ENCODE measurements around the gene PPCS.
A peak's percentile ranks its signal among the peaks of the same experiment; 100 is the strongest.

PPCS gene

GRCh38 chr1:42420911-42421585 is 35.3 kb upstream of the PPCS start (continued):
- TF ChIP-seq ZNF24 (tag by site-specific recombination; IDR thresholded peaks at IDR 0.05) = no peak
- TF ChIP-seq ZNF354C (tag by site-specific recombination; IDR thresholded peaks at IDR 0.05; ENCODE audit: borderline replicate concordance, low read depth) = no peak
- no peak for TF ChIP-seq ZNF302 (tag by site-specific recombination; IDR thresholded peaks at IDR 0.05; ENCODE audit: low read depth)
- TF ChIP-seq, protein P1, sequence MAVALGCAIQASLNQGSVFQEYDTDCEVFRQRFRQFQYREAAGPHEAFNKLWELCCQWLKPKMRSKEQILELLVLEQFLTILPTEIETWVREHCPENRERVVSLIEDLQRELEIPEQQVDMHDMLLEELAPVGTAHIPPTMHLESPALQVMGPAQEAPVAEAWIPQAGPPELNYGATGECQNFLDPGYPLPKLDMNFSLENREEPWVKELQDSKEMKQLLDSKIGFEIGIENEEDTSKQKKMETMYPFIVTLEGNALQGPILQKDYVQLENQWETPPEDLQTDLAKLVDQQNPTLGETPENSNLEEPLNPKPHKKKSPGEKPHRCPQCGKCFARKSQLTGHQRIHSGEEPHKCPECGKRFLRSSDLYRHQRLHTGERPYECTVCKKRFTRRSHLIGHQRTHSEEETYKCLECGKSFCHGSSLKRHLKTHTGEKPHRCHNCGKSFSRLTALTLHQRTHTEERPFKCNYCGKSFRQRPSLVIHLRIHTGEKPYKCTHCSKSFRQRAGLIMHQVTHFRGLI (tag by site-specific recombination; IDR thresholded peaks at IDR 0.05) = no peak
- TF ChIP-seq, protein P2, sequence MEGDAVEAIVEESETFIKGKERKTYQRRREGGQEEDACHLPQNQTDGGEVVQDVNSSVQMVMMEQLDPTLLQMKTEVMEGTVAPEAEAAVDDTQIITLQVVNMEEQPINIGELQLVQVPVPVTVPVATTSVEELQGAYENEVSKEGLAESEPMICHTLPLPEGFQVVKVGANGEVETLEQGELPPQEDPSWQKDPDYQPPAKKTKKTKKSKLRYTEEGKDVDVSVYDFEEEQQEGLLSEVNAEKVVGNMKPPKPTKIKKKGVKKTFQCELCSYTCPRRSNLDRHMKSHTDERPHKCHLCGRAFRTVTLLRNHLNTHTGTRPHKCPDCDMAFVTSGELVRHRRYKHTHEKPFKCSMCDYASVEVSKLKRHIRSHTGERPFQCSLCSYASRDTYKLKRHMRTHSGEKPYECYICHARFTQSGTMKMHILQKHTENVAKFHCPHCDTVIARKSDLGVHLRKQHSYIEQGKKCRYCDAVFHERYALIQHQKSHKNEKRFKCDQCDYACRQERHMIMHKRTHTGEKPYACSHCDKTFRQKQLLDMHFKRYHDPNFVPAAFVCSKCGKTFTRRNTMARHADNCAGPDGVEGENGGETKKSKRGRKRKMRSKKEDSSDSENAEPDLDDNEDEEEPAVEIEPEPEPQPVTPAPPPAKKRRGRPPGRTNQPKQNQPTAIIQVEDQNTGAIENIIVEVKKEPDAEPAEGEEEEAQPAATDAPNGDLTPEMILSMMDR (tag by site-specific recombination; IDR thresholded peaks at IDR 0.05) = no peak
- 0 out of 2 replicates have a peak, but pooled peaks have one; percentile 12 for TF ChIP-seq ZNF157 (tag by site-specific recombination; IDR thresholded peaks at IDR 0.05)
- TF ChIP-seq ZNF248 (tag by site-specific recombination; IDR thresholded peaks at IDR 0.05) = no peak
- peak; percentile 70 for TF ChIP-seq ZNF629 (tag by site-specific recombination; IDR thresholded peaks at IDR 0.05)
- TF ChIP-seq ZNF2 (tag by site-specific recombination; IDR thresholded peaks at IDR 0.05) = no peak
- TF ChIP-seq ZIC2 (tag by site-specific recombination; IDR thresholded peaks at IDR 0.05) = peak; percentile 61
- no peak for TF ChIP-seq ZNF19 (tag by site-specific recombination; IDR thresholded peaks at IDR 0.05; ENCODE audit: low read depth)
- 0 out of 2 replicates have a peak, but pooled peaks have one; percentile 40 for TF ChIP-seq BCL11B (tag by site-specific recombination; IDR thresholded peaks at IDR 0.05; ENCODE audit: low read depth)
- TF ChIP-seq ELK4 (IDR thresholded peaks at IDR 0.05; ENCODE audit: borderline replicate concordance, low read depth, low read length) = no peak
- TF ChIP-seq, protein P3, sequence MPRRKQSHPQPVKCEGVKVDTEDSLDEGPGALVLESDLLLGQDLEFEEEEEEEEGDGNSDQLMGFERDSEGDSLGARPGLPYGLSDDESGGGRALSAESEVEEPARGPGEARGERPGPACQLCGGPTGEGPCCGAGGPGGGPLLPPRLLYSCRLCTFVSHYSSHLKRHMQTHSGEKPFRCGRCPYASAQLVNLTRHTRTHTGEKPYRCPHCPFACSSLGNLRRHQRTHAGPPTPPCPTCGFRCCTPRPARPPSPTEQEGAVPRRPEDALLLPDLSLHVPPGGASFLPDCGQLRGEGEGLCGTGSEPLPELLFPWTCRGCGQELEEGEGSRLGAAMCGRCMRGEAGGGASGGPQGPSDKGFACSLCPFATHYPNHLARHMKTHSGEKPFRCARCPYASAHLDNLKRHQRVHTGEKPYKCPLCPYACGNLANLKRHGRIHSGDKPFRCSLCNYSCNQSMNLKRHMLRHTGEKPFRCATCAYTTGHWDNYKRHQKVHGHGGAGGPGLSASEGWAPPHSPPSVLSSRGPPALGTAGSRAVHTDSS (tag by site-specific recombination; IDR thresholded peaks at IDR 0.05) = no peak
- TF ChIP-seq SALL2 (tag by site-specific recombination; IDR thresholded peaks at IDR 0.05; ENCODE audit: borderline replicate concordance) = no peak
- TF ChIP-seq, protein P4, sequence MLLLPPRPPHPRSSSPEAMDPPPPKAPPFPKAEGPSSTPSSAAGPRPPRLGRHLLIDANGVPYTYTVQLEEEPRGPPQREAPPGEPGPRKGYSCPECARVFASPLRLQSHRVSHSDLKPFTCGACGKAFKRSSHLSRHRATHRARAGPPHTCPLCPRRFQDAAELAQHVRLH (tag by site-specific recombination; IDR thresholded peaks at IDR 0.05) = no peak
- TF ChIP-seq ZNF549 (tag by site-specific recombination; IDR thresholded peaks at IDR 0.05) = no peak
- no peak for TF ChIP-seq ZNF510 (tag by site-specific recombination; IDR thresholded peaks at IDR 0.05; ENCODE audit: insufficient replicate concordance)
- 0 out of 2 replicates have a peak, but pooled peaks have one; percentile 29 for TF ChIP-seq ZNF10 (tag by site-specific recombination; IDR thresholded peaks at IDR 0.05)
- no peak for TF ChIP-seq KLF8 (tag by site-specific recombination; IDR thresholded peaks at IDR 0.05)
- TF ChIP-seq ZNF596 (tag by site-specific recombination; IDR thresholded peaks at IDR 0.05) = no peak
- TF ChIP-seq ZFP37 (tag by site-specific recombination; IDR thresholded peaks at IDR 0.05) = no peak
- peak; percentile 89; the same call in 1 of the 2 replicates for TF ChIP-seq ZNF561 (tag by site-specific recombination; IDR thresholded peaks at IDR 0.05; ENCODE audit: borderline replicate concordance)
- TF ChIP-seq ZNF292 (tag by site-specific recombination; IDR thresholded peaks at IDR 0.05; ENCODE audit: borderline replicate concordance, low read depth) = no peak
- no peak for TF ChIP-seq ZNF600 (tag by site-specific recombination; IDR thresholded peaks at IDR 0.05)
- no peak for TF ChIP-seq ZNF391 (tag by site-specific recombination; IDR thresholded peaks at IDR 0.05; ENCODE audit: borderline replicate concordance, low read depth)
- TF ChIP-seq ZNF530 (tag by site-specific recombination; IDR thresholded peaks at IDR 0.05; ENCODE audit: low read depth) = no peak
- no peak for TF ChIP-seq ZNF404 (tag by site-specific recombination; IDR thresholded peaks at IDR 0.05)
- TF ChIP-seq ZNF16 (tag by site-specific recombination; IDR thresholded peaks at IDR 0.05; ENCODE audit: low read depth) = no peak
- no peak for TF ChIP-seq ZFP3 (tag by site-specific recombination; IDR thresholded peaks at IDR 0.05; ENCODE audit: low read depth)
- no peak for TF ChIP-seq HOXD13 (CRISPR knock-in tag; IDR thresholded peaks at IDR 0.05; ENCODE audit: borderline replicate concordance)
- no peak for TF ChIP-seq ZNF433 (tag by site-specific recombination; IDR thresholded peaks at IDR 0.05; ENCODE audit: low read depth)

Measured in HEK293 (cell line).